Psoas muscle (tissue), 8 donors: Measurements from ENCODE around the gene CLCN1. TPM values are rescaled to one million over a fixed set of nuclear protein-coding genes. Genes with fewer than 3 reads are reported as not detected.

Experiments
- ATAC-seq, 4 donors: fragments of 200-7000 bp; cut with Tn5 transposase; one replicate each; pipeline ENCODE4 v1.9.1; 2020; ENCODE audit warnings: moderate library complexity in 3 of 4, mild to moderate bottlenecking in 2 of 4
- DNase-seq, 2 donors: peaks; one replicate each; pipeline ENCODE4 v3.0.0-alpha.2; 2020
- H3K27ac ChIP-seq: fragments of 200-600 bp; one replicate; pipeline ENCODE4 v1.8.0; 2022
- H3K27me3 ChIP-seq, 3 donors: fragments of 200-600 bp in 1 of 3; one replicate each; pipeline versions ENCODE4 v1.6.1 to v1.8.0; 2013 to 2022; ENCODE audit warnings: low read length in 2 of 3, mild to moderate bottlenecking in 2 of 3, moderate library complexity in 1 of 3; ENCODE audit not compliant: insufficient read depth in 3 of 3
- H3K36me3 ChIP-seq, 2 donors: fragments of 200-600 bp in 1 of 2; one replicate each; pipeline versions ENCODE4 v1.6.1 to v1.8.0; 2013 to 2022; ENCODE audit warnings: low read depth in 1 of 2, mild to moderate bottlenecking in 1 of 2, moderate library complexity in 1 of 2; ENCODE audit not compliant: insufficient read depth in 1 of 2
- H3K4me1 ChIP-seq: fragments of 200-600 bp; one replicate; pipeline ENCODE4 v1.8.0; 2022
- H3K4me3 ChIP-seq: fragments of 200-600 bp; one replicate; pipeline ENCODE4 v1.8.0; 2022; ENCODE audit warnings: mild to moderate bottlenecking
- H3K9me3 ChIP-seq: fragments of 200-600 bp; one replicate; pipeline ENCODE4 v1.8.0; 2022
- CTCF ChIP-seq: fragments of 200-600 bp; IDR thresholded peaks from one replicate; pipeline ENCODE4 v1.8.0; 2022; ENCODE audit warnings: antibody characterized with exemption
- WGBS, 3 donors: extraction: QIAGEN DNeasy Blood & Tissue Kit; methylation state at CpG; one replicate each; pipeline versions ENCODE4 v1.1.6 to v1.1.7; 2013; 5-methylcytosine and 5-hydroxymethylcytosine counted together
- intact Hi-C, 2 donors: fragments of 100-400 bp; cut with DNase I; formaldehyde crosslinking; loops; one replicate each; pipeline versions ENCODE4 v1.11.0 to v1.14.2; 2022
- polyA plus RNA-seq, 3 donors: library from polyadenylated mRNA; stranded (reverse); fragments of 200-250 nt; gene quantifications; one replicate each; pipeline ENCODE4 v1.2.3, GENCODE V29; 2013
- total RNA-seq, 4 donors: library from RNA; stranded (reverse); fragmentation: NEBNext Ultra II Directional in 2 of 4; extraction: Animal tissue kit (Norgen Biotek cat#: 25700) in 2 of 4; gene quantifications; one replicate each; pipeline versions ENCODE4 v1.2.1 to v1.2.4, GENCODE V29; 2021 to 2023
- donor health status: healthy with polysubstance abuse.
- donor health status: DM: no; HTN: no; CAD: no; lungs with moderate emphysema.
- donor health status: Bipolar disorder and iron deficiency.
- donor health status: healthy.
- donor health status: DM: yes; HTN: yes; CAD: no.
- donor health status: DM: no; HTN: no; CAD: no.
- donor health status: DM: no; HTN: no; CAD: no.
- donor health status: DM: yes; HTN: yes; CAD: no.

The CLCN1 gene
- total and polyA plus RNA-seq, 7 donors: 0.73 to 10.9 (median 3.6) TPM

DNA sequence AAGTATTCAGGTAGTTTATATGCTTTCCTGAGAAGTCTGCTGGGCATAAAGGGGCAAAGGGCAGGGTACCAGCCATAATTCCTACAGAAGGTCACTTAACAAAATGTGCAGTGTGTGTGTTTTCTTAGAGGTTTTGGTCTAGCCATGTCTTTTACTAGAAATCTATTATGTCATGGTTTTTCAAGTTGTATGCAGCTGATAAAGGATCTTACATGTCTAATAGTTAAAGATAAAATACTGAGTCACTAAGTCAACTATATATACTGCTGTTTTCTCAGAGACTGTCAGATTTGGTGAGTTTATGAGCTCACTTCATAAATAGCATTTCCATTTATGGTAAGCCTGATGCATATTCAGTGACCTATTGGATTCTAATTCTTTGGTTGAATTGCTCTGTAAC is 20.0 kb upstream of the CLCN1 start:
- Histone ChIP-seq H3K27me3 (no peaks in the 10 kb centered on the region), H3K4me3 (no peak overlapping the region), H3K4me1 (peaks cover 3% of the 10 kb centered on the region), H3K36me3 (peaks cover 8 to 99% of the 10 kb centered on the region in 2 donors), H3K9me3 (no peaks in the 10 kb centered on the region), H3K27ac (no peak overlapping the region)
- no peak for DNase-seq
- no peak for TF ChIP-seq CTCF
- ATAC-seq: no peak
- intact Hi-C loops: no loop called here

DNA sequence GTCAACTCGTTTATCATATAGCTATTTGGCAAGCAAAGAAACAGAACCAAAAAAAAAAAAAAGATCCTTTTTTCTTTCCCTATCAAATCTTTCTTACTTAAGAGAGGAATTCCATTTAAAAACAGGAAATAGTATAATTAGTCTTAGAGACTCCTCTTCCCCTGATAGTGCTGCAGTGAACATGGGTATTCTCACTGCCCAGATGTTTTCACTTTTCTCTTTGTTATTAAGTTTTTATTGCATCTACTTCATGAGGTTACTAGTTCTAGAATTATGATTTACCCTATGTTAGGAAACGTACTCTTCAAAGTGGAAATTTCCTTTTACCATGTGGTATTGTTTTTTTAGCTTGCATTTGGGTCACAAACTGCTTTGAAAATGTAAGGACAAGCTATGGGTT is 19.2 kb upstream of the CLCN1 start:
- WGBS, 3 donors: 35 to 45% (median 41%) methylated on average over 2 of the region's 2 CpGs
- no peak for DNase-seq
- Histone ChIP-seq H3K27ac (no peak overlapping the region), H3K4me1 (peaks cover 3% of the 10 kb centered on the region), H3K27me3 (no peaks in the 10 kb centered on the region), H3K4me3 (no peak overlapping the region), H3K9me3 (no peaks in the 10 kb centered on the region), H3K36me3 (peaks cover 8 to 99% of the 10 kb centered on the region in 2 donors)
- intact Hi-C loops: no loop called here
- TF ChIP-seq CTCF: no peak
- ATAC-seq: no peak

- peak; percentile 72 to 78 (median 74) for ATAC-seq
- DNase-seq: no peak
- Histone ChIP-seq H3K27me3 (no peaks in the 10 kb centered on the region), H3K9me3 (no peaks in the 10 kb centered on the region), H3K36me3 (peaks cover 11 to 99% of the 10 kb centered on the region in 2 donors), H3K4me3 (no peak overlapping the region), H3K27ac (no peak overlapping the region), H3K4me1 (peaks cover 3% of the 10 kb centered on the region)
- intact Hi-C loops: no loop called here
- no peak for TF ChIP-seq CTCF
- WGBS, 3 donors: 69 to 79% (median 79%) methylated on average over 2 of the region's 2 CpGs
These were observed 16.6 kb upstream of the CLCN1 start for GRCh38 chr7:143299346-143299745.

DNA sequence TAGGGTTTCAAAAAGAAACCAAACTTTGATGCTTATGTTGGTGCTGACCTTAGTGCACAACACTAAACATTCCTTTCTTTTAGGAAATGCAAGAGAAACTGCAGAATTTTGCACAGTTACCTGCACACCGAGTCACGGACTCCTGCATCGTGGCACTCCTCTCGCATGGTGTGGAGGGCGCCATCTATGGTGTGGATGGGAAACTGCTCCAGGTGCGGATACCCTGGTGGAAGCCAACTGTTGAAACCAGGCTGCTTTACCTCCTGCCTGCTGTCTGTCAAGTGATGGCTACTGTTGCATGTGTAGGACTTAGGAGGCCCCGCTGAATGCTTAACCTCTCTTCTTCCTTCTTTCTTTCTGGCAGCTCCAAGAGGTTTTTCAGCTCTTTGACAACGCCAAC is 16.1 kb upstream of the CLCN1 start:
- no peaks in the 10 kb centered on the region for H3K27me3 ChIP-seq
- intact Hi-C loops: no loop called here
- no peak overlapping the region for H3K4me3 ChIP-seq
- DNase-seq (no peak), ATAC-seq (peak; percentile 65 to 73 (median 69))
- no peaks in the 10 kb centered on the region for H3K9me3 ChIP-seq
- peaks cover 3% of the 10 kb centered on the region for H3K4me1 ChIP-seq
- H3K36me3 ChIP-seq: peaks cover 14 to 99% of the 10 kb centered on the region in 2 donors
- 60 to 77% (median 65%) methylated on average over 8 of the region's 8 CpGs for WGBS, 3 donors
- no peak overlapping the region for H3K27ac ChIP-seq
- peak; percentile 49 for TF ChIP-seq CTCF
